LNCAP (cell line): ENCODE results near the gene STH.

ENCODE experiments used
- CTCF ChIP-seq: fragments of 450-650 bp; IDR thresholded peaks from 2 replicates; pipeline ENCODE4 v1.5.1; 2017; ENCODE audit warnings: mild to moderate bottlenecking

The STH gene

GRCh38 chr17:46009681-46010596 is 10.9 kb downstream of the STH start:
- TF ChIP-seq CTCF, result no peak

GRCh38 chr17:46010597-46011186 is 11.6 kb downstream of the STH start:
- no peak for TF ChIP-seq CTCF

DNA sequence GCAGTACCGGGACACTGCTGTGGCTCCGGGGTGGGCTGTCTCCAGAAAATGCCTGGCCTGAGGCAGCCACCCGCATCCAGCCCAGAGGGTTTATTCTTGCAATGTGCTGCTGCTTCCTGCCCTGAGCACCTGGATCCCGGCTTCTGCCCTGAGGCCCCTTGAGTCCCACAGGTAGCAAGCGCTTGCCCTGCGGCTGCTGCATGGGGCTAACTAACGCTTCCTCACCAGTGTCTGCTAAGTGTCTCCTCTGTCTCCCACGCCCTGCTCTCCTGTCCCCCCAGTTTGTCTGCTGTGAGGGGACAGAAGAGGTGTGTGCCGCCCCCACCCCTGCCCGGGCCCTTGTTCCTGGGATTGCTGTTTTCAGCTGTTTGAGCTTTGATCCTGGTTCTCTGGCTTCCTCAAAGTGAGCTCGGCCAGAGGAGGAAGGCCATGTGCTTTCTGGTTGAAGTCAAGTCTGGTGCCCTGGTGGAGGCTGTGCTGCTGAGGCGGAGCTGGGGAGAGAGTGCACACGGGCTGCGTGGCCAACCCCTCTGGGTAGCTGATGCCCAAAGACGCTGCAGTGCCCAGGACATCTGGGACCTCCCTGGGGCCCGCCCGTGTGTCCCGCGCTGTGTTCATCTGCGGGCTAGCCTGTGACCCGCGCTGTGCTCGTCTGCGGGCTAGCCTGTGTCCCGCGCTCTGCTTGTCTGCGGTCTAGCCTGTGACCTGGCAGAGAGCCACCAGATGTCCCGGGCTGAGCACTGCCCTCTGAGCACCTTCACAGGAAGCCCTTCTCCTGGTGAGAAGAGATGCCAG is 12.9 kb downstream of the STH start:
- no peak for TF ChIP-seq CTCF

DNA sequence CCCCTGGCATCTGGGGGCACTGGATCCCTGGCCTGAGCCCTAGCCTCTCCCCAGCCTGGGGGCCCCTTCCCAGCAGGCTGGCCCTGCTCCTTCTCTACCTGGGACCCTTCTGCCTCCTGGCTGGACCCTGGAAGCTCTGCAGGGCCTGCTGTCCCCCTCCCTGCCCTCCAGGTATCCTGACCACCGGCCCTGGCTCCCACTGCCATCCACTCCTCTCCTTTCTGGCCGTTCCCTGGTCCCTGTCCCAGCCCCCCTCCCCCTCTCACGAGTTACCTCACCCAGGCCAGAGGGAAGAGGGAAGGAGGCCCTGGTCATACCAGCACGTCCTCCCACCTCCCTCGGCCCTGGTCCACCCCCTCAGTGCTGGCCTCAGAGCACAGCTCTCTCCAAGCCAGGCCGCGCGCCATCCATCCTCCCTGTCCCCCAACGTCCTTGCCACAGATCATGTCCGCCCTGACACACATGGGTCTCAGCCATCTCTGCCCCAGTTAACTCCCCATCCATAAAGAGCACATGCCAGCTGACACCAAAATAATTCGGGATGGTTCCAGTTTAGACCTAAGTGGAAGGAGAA is 13.5 kb downstream of the STH start:
- TF ChIP-seq CTCF, result no peak

DNA sequence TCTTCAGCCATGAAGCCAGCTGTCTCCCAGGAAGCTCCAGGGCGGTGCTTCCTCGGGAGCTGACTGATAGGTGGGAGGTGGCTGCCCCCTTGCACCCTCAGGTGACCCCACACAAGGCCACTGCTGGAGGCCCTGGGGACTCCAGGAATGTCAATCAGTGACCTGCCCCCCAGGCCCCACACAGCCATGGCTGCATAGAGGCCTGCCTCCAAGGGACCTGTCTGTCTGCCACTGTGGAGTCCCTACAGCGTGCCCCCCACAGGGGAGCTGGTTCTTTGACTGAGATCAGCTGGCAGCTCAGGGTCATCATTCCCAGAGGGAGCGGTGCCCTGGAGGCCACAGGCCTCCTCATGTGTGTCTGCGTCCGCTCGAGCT is 14.1 kb downstream of the STH start:
- no peak for TF ChIP-seq CTCF

DNA sequence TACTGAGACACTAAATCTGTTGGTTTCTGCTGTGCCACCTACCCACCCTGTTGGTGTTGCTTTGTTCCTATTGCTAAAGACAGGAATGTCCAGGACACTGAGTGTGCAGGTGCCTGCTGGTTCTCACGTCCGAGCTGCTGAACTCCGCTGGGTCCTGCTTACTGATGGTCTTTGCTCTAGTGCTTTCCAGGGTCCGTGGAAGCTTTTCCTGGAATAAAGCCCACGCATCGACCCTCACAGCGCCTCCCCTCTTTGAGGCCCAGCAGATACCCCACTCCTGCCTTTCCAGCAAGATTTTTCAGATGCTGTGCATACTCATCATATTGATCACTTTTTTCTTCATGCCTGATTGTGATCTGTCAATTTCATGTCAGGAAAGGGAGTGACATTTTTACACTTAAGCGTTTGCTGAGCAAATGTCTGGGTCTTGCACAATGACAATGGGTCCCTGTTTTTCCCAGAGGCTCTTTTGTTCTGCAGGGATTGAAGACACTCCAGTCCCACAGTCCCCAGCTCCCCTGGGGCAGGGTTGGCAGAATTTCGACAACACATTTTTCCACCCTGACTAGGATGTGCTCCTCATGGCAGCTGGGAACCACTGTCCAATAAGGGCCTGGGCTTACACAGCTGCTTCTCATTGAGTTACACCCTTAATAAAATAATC is 14.6 kb downstream of the STH start:
- TF ChIP-seq CTCF, result no peak
